Stimulated activated CD4-positive, alpha-beta T cell treated with anti-CD3 and anti-CD28 coated beads, Interleukin-1b, Interleukin-23, amount 100 ng/mL, for 1 hour (primary cell): ENCODE results near the gene RAB14.

Experiments used
- DNase-seq, 2 donors: peaks; one replicate each; pipeline ENCODE4 v3.0.0-alpha.2; 2020; ENCODE audit warnings: low read depth in 2 of 2

Gene RAB14

GRCh38 chr9:121201738-121202533 is at the start of gene RAB14:
Gene RAB14 (minus strand): TSS chr9:121201869. CDS start chr9:121193412, 8,457 bp downstream.
- peak; percentile 100 for DNase-seq

GRCh38 chr9:121249563-121249962 is 47.9 kb upstream of the RAB14 start:
- no peak for DNase-seq

GRCh38 chr9:121246821-121247561 is 45.3 kb upstream of the RAB14 start:
- no peak for DNase-seq

GRCh38 chr9:121242959-121243346 is 41.3 kb upstream of the RAB14 start:
- no peak for DNase-seq

GRCh38 chr9:121242219-121242958 is 40.7 kb upstream of the RAB14 start:
- DNase-seq: no peak

GRCh38 chr9:121240472-121241135 is 38.9 kb upstream of the RAB14 start:
- no peak for DNase-seq

GRCh38 chr9:121239851-121240250 is 38.2 kb upstream of the RAB14 start:
- no peak for DNase-seq

GRCh38 chr9:121239071-121239470 is 37.4 kb upstream of the RAB14 start:
- no peak for DNase-seq

GRCh38 chr9:121237916-121238315 is 36.2 kb upstream of the RAB14 start:
- DNase-seq: no peak

GRCh38 chr9:121235512-121235911 is 33.8 kb upstream of the RAB14 start:
- DNase-seq: no peak

- no peak for DNase-seq
These were observed 33.1 kb upstream of the RAB14 start for GRCh38 chr9:121234832-121235161.

- DNase-seq: no peak
These were observed 32.5 kb upstream of the RAB14 start for GRCh38 chr9:121233906-121234831.

- no peak for DNase-seq
These were observed 30.6 kb upstream of the RAB14 start for GRCh38 chr9:121232251-121232650.

- no peak for DNase-seq
These were observed 28.6 kb upstream of the RAB14 start for GRCh38 chr9:121230256-121230655.

GRCh38 chr9:121227862-121228261 is 26.2 kb upstream of the RAB14 start:
- DNase-seq: no peak

- no peak for DNase-seq
These were observed 24.5 kb upstream of the RAB14 start for GRCh38 chr9:121226175-121226574.

GRCh38 chr9:121225240-121225639 is 23.6 kb upstream of the RAB14 start:
- no peak for DNase-seq

GRCh38 chr9:121222524-121223171 is 21.0 kb upstream of the RAB14 start:
- no peak for DNase-seq

GRCh38 chr9:121221664-121222055 is 20.0 kb upstream of the RAB14 start:
- no peak for DNase-seq

- no peak for DNase-seq
These were observed 19.5 kb upstream of the RAB14 start for GRCh38 chr9:121220996-121221663.
